ENCODE results near the gene SCUBE3. TPM values are rescaled to one million over a fixed set of nuclear protein-coding genes. Genes with fewer than 3 reads are reported as not detected.

The SCUBE3 gene
- total RNA-seq, 2 donors from 2014 or later = 0.13 to 0.44 TPM

DNA sequence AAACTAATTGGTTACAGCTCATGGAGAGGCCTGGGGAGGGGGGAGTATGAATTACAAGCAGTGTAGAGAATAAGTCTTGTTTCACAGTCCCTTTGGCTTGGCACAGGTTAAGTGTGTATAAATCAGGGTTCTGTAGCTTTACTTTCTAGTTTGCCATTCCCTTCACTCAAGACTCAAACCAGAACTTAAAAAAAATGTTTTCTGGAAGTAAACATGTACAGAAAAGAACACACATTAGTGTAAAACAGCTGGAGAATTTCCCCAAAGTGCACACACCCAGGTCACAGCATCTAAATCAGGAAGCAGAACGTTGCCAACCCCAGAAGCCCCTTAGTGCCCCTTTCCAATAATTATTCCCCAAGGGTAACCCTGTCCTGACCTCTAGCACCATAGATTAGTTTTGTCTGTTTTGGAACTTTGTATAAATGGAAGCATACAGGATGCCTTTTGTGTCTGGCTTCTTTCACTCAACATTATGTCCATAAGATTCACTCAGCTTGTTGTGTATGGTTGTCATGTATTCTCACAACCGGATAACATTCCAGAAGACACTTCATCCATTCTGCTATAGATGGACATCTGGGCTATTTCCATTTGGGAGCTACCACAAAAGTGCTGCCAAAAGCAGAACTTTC lies 33.7 kb upstream of the SCUBE3 start:
- ATAC-seq (no peak), DNase-seq (no peak)
- intact Hi-C loops (cut with DNase I) = no loop called here

DNA sequence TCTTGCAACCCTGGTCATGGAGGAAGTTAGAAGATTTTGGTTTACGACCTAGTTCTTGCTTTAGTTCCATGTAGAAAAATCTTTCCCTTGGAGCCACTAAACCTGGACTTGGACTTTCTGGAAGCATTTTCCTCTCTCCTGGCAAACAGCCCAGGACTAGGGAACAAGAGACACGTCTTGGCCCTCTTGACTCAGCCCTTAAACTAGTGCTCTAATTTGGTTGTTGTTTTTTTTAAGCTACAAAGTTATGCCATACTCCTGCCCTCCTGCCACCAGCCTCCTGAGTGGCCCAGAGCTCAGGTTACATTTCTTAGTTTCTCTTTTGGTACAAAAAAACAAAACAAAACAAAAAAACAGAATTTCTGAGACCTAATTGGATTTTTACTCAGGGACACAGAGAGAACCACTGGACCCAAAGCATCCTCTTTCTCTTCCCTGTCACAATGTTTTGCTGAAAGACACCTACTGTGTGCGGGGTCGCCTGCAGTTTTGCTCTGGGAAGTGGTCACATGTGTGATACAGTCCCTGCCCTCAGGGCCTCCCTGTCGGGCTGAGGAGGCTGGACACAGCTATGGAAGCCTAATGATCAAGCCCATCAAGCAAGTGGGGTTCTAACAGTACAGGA lies 32.3 kb upstream of the SCUBE3 start:
- intact Hi-C loops (cut with DNase I) = no loop called here
- DNase-seq (no peak), ATAC-seq (peak; percentile 51 to 56)

DNA sequence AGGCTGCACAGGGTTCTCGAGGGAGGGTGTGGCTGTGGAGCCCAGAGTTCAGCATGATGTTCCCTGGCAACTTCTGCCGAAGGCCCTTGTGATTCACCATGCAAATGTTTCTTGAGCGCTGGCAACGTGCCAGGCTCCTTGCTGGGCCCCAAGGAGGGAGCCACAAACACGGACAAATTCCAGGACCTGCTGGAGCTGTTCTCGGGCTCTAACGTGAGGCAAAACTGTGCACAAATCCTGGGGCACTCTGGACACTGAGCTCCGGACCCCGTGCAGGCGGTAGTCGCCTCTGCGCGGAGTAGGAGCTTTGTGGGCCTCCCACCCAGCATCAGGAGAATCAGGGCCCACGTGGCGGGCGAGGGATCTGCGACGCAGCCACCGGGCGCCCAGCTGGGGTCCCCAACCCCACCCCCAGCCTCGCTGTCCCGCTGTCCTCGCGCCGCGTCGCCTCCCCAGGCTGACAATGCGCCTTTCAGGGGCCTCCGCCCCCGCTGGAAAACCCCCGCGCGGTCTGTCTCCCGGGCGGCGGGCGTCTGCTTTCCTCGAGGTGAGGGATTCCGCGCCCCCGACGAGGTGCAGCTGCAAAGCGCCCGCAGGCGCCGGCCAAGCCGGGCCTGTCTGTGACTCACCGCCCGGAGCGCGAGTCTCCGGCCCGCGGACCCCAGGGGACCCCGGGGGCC lies 31.7 kb upstream of the SCUBE3 start:
- ATAC-seq = peak; percentile 31 to 81
- intact Hi-C loops (cut with DNase I) = no loop called here

DNA sequence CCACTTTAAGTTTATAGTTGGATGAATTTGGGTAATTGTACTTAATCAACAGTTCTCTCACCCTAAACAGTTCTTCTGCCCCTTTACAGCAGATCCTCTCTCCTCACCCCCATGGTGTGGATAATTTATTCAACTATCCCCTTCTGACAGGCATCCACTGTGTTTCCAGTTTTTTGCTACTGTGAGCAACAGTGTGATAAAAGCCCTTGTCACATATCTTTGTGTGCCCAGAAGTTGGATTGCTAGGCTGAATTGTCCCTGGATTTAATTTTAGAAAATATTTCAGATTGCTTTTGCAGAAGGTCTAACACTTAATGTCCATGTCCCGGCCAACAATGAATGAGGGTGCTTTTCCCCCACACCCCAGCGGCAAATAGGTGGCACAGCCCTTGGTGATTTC lies 30.5 kb upstream of the SCUBE3 start:
- ATAC-seq (no peak), DNase-seq (no peak)
- intact Hi-C loops (cut with DNase I) = no loop called here

More for the DNA sequence above, 31.7 kb upstream of the SCUBE3 start:
- peak; percentile 76 for DNase-seq

DNA sequence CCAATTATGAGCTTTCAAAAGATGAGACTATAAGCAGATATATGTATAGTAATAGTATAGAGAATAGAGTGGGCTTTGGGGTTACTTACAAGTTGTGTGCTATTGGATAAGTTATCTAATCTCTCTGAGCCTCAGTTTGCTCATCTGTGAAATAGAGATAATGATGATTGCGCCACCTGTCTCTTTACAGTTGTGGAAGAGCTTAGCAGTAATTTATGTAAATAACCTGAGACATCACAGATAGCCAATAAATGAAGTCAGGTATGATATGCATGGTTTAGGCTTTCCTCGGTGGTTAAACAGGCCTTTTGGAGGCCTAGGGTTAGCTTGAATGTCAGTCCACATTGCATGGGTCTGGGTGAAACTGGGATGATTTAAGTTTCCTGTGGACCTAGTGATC lies 29.8 kb upstream of the SCUBE3 start:
- DNase-seq = no peak
- intact Hi-C loops (cut with DNase I) = no loop called here
- ATAC-seq = no peak

DNA sequence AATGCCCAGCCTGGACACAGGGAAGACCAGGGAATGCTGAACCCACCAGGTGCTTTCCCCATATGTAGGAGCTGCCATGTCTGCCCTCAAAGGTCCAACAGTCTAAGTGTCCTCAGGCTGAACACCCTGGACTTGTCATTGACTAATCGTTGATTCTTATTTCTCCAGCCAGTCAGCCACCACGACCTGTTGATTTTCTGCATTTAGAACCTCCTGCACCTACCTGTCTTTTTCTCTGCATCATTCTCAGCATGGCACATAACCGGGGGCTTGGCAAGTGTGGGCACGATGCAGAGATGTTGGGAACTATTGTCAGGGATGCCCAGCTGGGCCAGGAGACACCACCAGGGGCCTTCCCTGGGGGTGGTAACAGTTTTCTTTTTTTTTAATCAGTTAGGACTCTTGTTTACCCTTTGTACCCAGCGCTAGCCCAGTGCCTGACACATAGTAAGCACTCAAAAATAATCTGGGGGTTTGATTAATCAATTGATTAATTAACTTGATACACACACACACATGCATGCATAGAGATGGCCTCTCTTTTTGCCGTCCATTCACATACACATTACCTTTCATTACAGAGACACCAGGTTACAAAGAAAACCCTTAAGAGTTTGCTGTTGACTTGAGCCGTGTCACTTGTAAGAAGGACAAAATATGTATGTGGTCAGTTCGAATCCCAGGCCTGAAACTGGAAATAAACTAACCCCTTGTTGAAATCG lies 29.0 kb upstream of the SCUBE3 start:
- no peak for DNase-seq
- intact Hi-C loops (cut with DNase I) = no loop called here

DNA sequence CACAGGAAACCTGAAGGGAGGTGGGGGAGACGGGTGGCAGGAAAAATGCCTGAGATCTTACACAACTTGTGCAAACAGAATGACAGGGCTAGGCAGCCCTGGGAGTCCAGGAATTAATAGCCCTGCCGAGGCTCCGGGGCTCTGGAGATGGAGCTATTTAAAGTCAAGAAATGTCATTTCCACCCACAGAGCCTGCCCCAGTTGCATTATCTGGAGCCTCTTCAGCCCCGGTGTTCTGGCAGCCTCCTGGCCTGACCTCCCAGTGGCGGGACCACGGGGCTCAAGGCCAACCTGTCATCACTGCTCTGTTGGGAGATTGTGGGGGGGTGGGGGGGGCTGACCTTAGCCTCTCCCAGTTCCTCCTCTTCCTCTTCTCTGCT lies 28.5 kb upstream of the SCUBE3 start:
- ATAC-seq (peak; percentile 47 to 83), DNase-seq (peak; percentile 30)
- intact Hi-C loops (cut with DNase I) = no loop called here

More for the DNA sequence above, 29.0 kb upstream of the SCUBE3 start:
- no peak for ATAC-seq

DNA sequence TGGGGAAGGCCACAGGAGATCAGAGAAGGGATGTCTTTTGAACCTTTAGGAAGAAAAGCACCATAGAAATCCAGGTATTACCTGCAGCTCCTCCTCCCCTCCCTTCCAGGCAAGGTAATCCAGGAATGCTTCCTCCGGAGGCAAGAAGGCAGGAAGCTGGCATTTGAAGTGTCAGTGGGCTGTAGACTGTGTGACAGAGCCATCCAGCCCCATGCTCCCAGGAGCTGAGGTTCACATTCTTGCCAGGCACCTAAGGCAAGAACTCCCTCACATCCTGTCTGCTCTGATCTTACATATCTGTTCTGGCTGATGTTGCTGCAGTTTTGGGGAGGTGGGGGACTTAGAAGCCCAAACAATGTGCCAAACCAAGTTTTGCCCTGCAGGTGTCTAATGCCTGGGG lies 27.8 kb upstream of the SCUBE3 start:
- ATAC-seq = no peak
- intact Hi-C loops (cut with DNase I) = no loop called here
- no peak for DNase-seq

DNA sequence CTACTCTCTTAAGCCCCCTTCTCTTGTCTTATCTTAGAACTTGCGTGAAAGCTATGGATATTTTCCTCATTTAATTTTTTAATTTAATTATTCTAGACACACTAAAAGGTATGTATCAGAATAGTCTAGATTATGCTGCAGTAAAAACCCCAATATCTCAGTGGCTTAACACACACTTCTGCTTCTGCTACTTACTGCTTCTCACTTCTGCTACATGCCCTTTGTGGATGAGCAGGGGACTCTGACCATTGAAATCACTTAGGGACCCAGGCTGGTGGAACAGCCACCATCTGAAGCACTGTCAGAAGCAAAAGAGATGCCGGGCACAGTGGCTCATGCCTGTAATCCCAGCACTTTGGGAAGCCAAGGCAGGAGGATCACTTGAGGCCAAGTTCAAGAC lies 27.2 kb upstream of the SCUBE3 start:
- intact Hi-C loops (cut with DNase I) = no loop called here
- DNase-seq = no peak
- no peak for ATAC-seq

DNA sequence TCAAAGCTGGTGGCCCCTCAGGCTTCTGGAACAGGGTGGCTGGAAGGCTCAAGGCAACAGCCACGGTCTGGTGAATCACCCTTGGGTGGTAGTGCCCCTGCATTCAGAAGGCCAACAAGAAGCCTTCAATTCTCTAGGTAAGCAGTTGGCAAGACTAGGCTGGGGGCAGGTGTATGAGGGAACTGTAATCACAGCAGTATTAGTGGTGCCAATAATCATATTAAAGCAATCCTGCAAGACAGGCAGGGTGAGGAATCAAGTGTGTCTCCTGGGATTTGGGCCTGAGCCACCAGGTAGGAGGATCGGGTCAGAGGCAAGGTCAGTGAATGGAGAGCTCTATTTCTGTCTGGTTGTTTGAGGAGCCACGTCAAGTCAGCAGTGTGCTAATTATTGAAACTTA lies 24.9 kb upstream of the SCUBE3 start:
- ATAC-seq = no peak
- intact Hi-C loops (cut with DNase I) = no loop called here
- no peak for DNase-seq

DNA sequence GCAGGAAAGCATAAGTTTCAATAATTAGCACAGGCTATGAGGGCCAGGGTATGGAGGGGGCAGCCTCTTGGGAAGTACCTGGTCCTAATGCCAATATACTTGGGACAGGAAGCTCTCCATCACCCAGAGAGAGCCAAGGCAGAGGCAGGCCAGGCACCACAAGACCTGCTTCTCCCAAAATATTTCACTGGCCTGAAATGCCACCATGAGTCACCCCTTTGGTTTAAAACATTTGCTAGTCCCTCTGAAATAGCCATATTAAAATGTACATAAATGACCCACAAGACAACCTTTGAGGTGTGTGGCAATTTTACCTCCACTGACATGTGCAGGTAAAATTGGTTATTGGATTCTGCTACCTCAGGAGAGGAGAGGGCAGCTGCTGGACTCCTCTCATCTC lies 23.4 kb upstream of the SCUBE3 start:
- DNase-seq (no peak), ATAC-seq (no peak)
- intact Hi-C loops (cut with DNase I) = no loop called here

DNA sequence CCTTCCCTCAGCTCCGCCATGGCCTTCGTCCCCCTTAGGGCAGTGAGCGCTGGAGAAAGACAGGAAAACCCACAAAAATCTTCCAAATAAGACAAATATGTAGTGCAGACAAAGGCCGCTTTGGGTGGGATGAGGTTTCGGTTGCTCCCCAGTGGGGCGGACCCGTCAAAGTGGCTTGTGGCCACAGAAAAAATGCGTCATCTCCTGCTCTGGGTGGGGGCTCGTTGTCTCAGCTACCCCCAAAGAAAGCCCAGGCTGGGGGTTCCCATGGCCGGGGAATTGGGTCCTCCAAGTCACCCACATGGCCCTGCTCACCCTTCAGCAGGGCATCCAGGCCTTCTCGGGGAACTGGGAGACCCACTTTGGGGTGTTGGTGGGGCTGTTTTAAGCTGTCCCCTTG lies 21.9 kb upstream of the SCUBE3 start:
- intact Hi-C loops (cut with DNase I) = no loop called here
- DNase-seq = no peak
- ATAC-seq = no peak

DNA sequence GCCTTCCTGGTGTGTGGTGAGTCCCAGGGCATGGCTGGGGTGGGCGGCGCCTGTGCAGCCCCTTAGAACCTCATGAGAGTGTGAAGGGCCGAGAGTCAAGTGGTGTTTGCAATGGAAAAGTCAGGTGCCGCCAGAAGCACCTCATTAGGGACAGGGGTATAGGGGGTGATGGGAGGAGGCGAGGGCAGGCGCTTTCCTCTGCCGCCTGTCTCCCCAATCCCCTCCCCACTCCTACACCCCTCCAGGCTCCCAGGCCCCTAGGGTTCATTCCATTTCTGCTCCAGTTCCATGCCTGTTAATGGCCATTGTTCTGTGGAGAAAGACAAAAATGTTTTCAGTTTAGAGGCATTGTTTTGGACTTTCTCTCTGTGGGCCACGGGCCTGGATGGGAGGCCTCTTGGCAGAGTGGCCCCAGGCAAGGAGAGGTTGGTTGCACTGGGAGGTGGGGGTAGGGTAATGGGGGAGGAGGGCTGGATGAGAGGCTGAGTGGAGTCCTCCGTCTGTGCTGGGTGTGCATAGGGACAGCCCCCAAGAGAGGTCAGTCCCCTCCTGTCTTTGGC lies 21.4 kb upstream of the SCUBE3 start:
- no peak for ATAC-seq
- DNase-seq = no peak
- intact Hi-C loops (cut with DNase I) = no loop called here

DNA sequence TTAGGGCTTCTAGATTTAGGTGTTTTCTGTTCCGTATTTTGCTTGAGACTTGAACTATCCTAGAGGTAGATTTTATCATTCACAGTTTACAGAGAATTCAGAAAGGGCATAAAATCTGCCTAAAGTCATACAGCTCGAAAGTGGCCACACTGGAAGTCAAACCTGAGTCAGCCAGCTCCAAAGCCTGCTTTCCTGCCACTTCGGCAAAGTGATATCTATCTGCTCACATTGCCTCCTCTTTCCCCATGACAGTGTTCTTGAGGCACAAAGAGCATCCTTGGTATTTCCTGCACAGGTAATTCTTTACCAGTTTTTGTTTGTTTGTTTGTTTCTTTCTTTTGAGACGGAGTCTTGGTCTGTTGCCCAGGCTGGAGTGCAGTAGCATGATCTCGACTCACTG lies 19.4 kb upstream of the SCUBE3 start:
- ATAC-seq (no peak), DNase-seq (no peak)
- intact Hi-C loops (cut with DNase I) = no loop called here

DNA sequence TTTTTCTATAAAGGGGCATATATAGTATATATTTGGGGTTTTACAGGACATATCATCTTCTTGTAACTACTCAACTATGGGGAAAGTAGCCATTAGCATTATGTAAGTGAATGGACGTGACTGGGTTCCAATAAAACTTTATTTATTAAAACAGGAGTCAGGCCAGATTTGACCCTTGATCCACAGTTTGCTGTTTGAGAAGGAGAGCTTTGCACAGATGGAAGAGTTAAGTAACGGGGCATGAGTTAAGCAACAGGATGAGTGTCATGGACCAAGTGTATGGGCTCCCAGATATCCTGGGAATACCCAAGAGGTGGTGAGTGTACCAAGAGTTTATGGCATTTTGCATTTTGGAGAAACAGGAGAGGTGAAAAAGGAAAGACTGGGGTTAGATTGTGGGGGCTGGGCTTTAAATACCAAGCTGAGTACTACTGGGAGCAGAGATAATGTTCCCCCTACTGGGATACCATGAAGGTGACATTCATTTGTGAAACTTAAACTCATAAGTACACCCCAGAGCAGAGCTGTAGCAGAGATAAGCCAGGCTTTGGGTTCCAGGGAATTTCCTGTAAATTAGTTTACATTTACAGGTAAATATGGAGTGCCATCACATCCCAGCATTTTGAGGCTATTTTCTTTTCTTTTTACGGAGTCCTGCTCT lies 18.5 kb upstream of the SCUBE3 start:
- intact Hi-C loops (cut with DNase I) = no loop called here
- DNase-seq = no peak

DNA sequence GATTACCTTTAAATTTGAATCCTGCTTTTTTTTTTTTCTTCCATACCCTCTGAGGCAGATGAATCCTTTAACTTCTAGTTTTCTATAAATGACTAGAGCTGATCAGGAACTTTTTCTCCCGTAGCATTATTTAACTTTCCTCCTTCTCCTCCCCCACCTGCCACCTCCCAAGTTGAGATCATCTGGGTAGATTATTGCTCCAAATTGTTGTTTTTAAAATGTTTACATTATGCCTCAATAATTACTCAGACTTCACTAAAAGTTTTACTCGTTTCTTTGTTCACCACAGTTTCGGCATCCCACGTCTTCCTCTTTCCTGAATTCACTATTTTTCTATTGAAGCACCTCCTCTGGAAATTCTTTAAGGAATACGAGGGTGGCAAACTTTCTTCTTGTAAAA lies 16.6 kb upstream of the SCUBE3 start:
- DNase-seq = no peak
- no peak for ATAC-seq
- intact Hi-C loops (cut with DNase I) = no loop called here

More for the DNA sequence above, 18.5 kb upstream of the SCUBE3 start:
- peak in 1 of 2 donors; percentile 19 for ATAC-seq

DNA sequence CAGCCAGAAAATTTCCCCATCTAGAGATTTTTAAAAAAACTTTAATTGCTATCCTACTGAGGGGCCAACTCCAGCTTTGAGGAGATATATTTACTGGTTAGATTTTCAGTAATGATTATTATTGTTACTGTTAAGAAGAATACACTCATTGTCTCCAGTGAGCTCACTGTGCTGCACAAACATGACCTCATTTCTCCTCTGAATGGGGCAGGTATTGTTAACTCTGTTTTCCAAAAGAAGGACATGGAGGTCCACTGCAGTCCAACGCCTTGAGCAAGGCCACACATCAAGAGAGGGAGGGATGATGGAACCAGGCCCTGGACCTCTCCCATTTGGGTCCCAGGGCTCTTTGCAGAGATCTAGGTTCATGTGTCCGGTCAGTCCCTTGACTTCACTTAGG lies 13.9 kb upstream of the SCUBE3 start:
- intact Hi-C loops (cut with DNase I) = loop anchor here in 1 of 2 donors (10.0 kb wide), 1 partner anchor 55 kb away; the partner anchor contains the start of gene TCP11
- ATAC-seq (no peak), DNase-seq (no peak)

DNA sequence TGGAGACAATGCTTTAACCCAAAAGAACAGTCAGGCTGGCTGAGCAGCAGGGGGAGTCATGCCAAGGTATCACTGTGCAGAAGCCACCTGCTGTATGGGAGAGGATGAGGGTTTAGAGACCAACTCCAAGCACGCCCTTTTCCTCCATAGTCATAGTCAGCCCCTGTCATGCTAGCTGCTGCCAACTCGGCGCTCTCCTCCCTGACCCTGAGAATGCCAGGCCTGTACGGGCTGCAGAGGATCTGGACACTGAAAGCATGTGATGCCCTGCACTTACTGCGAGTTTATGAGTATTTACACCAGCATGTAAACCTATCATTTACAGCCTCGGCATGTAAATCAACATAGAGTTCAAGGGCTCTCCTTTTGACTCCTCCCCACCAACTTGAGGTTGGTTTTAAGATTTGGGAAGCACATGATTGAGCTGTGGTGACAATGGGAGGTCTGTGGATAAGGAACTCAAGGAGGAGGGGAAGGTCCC lies 11.7 kb upstream of the SCUBE3 start:
- DNase-seq (no peak), ATAC-seq (peak; percentile 47 to 58)
- intact Hi-C loops (cut with DNase I) = loop anchor here in 1 of 2 donors (10.0 kb wide), 1 partner anchor 57 kb away; the partner anchor contains the start of gene TCP11

DNA sequence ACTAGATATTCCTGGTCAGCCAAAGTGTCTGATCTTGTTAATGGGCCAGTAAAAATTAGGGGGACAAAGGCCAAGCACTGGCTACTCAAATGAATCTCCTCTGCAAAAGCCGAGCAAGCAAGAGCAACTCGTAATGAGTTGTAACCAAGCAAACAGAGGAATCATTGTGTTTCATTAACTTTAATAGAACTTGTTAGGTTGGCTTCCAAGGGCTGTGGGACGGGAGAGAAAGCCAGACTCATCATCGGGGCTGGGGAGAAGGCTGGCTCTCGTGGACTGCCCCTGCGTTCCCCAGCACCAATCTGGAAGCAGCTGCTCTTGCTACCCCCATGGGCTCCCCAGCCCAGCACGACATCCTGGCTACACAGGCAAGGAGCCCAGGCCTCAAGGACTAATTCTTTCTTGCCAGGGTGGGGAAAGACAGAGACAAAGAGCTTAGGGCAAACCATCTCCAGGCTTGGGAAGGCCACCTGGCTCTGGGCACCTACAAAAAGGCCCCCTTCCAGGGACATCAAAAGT lies 10.5 kb upstream of the SCUBE3 start:
- DNase-seq = no peak
- intact Hi-C loops (cut with DNase I) = loop anchor here in 1 of 2 donors (10.0 kb wide), 1 partner anchor 58 kb away; the partner anchor contains the start of gene TCP11
- peak in 1 of 2 donors; percentile 32 for ATAC-seq

Measured in left cardiac atrium (tissue), 4 donors.